Keratinocyte (primary cell): ENCODE measurements around the gene TIAM1. TPM values are rescaled to one million over a fixed set of nuclear protein-coding genes. Genes with fewer than 3 reads are reported as not detected.

Experiments used
- DNase-seq: peaks from one replicate; pipeline ENCODE4 v3.0.0-alpha.2; 2011; ENCODE audit warnings: low read depth, missing footprints, low spot score
- FAIRE-seq: peaks from 2 replicates; lab custom pipeline; 2011; peaks lifted over from hg19 to GRCh38; lab: Jason Lieb, UNC
- H2AFZ ChIP-seq: 2 replicates; pipeline ENCODE4 v1.6.0; 2012; ENCODE audit warnings: low read length, control low read depth, inconsistent platforms; ENCODE audit not compliant: control insufficient read depth
- H3K27ac ChIP-seq: 2 replicates; pipeline ENCODE4 v1.5.1; 2011; ENCODE audit warnings: low read length; ENCODE audit not compliant: control insufficient read depth, insufficient read depth
- H3K27me3 ChIP-seq: 3 replicates; pipeline ENCODE4 v1.6.0; 2011; ENCODE audit warnings: low read length; ENCODE audit not compliant: control insufficient read depth, insufficient read depth; ENCODE audit errors: extremely low read depth
- H3K36me3 ChIP-seq, 2 experiments: 2 replicates in 1 of 2; 3 replicates in 1 of 2; pipeline ENCODE4 v1.5.1; 2011; ENCODE audit warnings: low read length in 2 of 2, mild to moderate bottlenecking in 1 of 2; ENCODE audit not compliant: control insufficient read depth in 2 of 2, insufficient read depth in 2 of 2; ENCODE audit errors: extremely low read depth in 1 of 2
- H3K4me1 ChIP-seq: 3 replicates; pipeline ENCODE4 v1.5.1; 2011; ENCODE audit warnings: low read length; ENCODE audit not compliant: control insufficient read depth, insufficient read depth; ENCODE audit errors: extremely low read depth
- H3K4me2 ChIP-seq: 3 replicates; pipeline ENCODE4 v1.6.0; 2011; ENCODE audit warnings: low read depth, low read length; ENCODE audit not compliant: control insufficient read depth, insufficient read depth; ENCODE audit errors: extremely low read depth
- H3K4me3 ChIP-seq, 3 experiments: fragments of 200-600 bp in 1 of 3; sonication (generic) in 1 of 3; 2 replicates in 2 of 3; 3 replicates in 1 of 3; pipeline ENCODE4 v1.5.1; 2011 to 2016; ENCODE audit warnings: low read length in 3 of 3, mild to moderate bottlenecking in 3 of 3, control low read depth in 2 of 3, inconsistent platforms in 1 of 3, low read depth in 1 of 3, mixed read lengths in 1 of 3, mixed run types in 1 of 3, moderate library complexity in 1 of 3; ENCODE audit not compliant: control insufficient read depth in 2 of 3, insufficient read depth in 2 of 3; ENCODE audit errors: extremely low read depth in 1 of 3
- H3K79me2 ChIP-seq: 2 replicates; pipeline ENCODE4 v1.6.0; 2012; ENCODE audit warnings: low read length; ENCODE audit not compliant: control insufficient read depth, insufficient read depth
- H3K9ac ChIP-seq: 3 replicates; pipeline ENCODE4 v1.6.0; 2011; ENCODE audit warnings: low read length; ENCODE audit not compliant: control insufficient read depth, insufficient read depth; ENCODE audit errors: extremely low read depth
- H3K9me1 ChIP-seq: 3 replicates; pipeline ENCODE4 v1.6.0; 2011; ENCODE audit warnings: low read length; ENCODE audit not compliant: control insufficient read depth, insufficient read depth; ENCODE audit errors: extremely low read depth
- H3K9me3 ChIP-seq: 2 replicates; pipeline ENCODE4 v1.5.1; 2012; ENCODE audit warnings: low read depth, low read length; ENCODE audit not compliant: control insufficient read depth
- H4K20me1 ChIP-seq: 3 replicates; pipeline ENCODE4 v1.6.0; 2011; ENCODE audit warnings: low read length; ENCODE audit not compliant: control insufficient read depth, insufficient read depth; ENCODE audit errors: extremely low read depth
- EZH2 ChIP-seq: IDR thresholded peaks from one replicate; pipeline ENCODE4 v1.6.1; 2012; ENCODE audit warnings: inconsistent platforms, mild to moderate bottlenecking, low read length, moderate library complexity
- dilution Hi-C: fragments of 300-500 bp; cut with MboI; formaldehyde crosslinking; loops from one replicate; pipeline ENCODE4 v1.7.0; 2020; ENCODE audit warnings: low sequenced_read_pairs; ENCODE audit not compliant: extremely low pct_ligation_motif_present
- polyA plus RNA-seq, 5 experiments: library from polyadenylated mRNA; depleted of rRNA in 3 of 5; stranded (reverse) in 3 of 5; stranded (forward) in 1 of 5; unstranded in 1 of 5; fragments of >200 nt; gene quantifications; 1 replicate in 1 of 5; 2 replicates in 3 of 5; 3 replicates in 1 of 5; pipeline versions ENCODE4 v1.2.1 to v1.2.3, GENCODE V29; 2011 to 2012; ENCODE audit warnings: missing spikeins in 2 of 5, low read depth in 1 of 5, low replicate concordance in 1 of 5
- TF ChIP-seq, protein P1 (sequence below), 3 experiments: IDR thresholded peaks in 1 of 3; conservative IDR thresholded peaks in 1 of 3; optimal IDR thresholded peaks in 1 of 3; 2 replicates in 2 of 3; 3 replicates in 1 of 3; pipeline versions ENCODE3 to v1.5.1; 2011; ENCODE audit warnings: low read length in 3 of 3, mild to moderate bottlenecking in 3 of 3, moderate library complexity in 2 of 3, control low read depth in 1 of 3, inconsistent platforms in 1 of 3; ENCODE audit not compliant: insufficient read depth in 2 of 3; ENCODE audit errors: extremely low read depth in 1 of 3

TIAM1 gene
- polyA plus RNA-seq, 1 donor (not counting 4 experiments of a cell fraction or from before 2014, with no cell fraction given): 8.3 TPM

DNA sequence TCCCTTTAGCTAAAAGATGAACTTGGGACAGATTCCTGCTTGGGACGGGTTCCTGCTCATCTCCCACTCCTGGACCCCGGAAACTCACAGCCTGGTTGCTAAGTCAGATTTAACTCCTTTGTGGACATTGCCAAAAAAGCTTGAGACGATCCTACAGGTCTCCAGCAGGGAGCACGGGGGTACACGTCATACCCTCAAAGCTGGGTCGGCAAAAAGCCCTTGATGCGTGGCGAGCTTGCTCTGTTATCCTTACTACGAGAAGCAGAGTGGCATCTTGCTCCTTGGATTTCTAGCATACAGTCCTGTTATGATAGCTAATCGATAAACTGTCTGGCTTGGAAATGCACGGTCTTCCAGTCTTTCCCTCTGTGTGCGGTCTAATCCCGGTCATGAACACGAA is 244.9 kb downstream of the TIAM1 start:
- H3K4me1 ChIP-seq: no peaks in the 10 kb centered on the region
- no peak overlapping the region for H3K27ac ChIP-seq
- no peak overlapping the region for H3K9ac ChIP-seq
- H3K4me3 ChIP-seq: no peak overlapping the region
- no peaks in the 10 kb centered on the region for H3K79me2 ChIP-seq
- TF ChIP-seq EZH2: no peak
- peaks cover 3% of the 10 kb centered on the region for H4K20me1 ChIP-seq
- DNase-seq (no peak), FAIRE-seq (no peak)
- H2AFZ ChIP-seq: no peak overlapping the region
- H3K9me1 ChIP-seq: no peaks in the 10 kb centered on the region
- no peak overlapping the region for H3K4me2 ChIP-seq
- H3K36me3 ChIP-seq: no peaks in the 10 kb centered on the region
- no peaks in the 10 kb centered on the region for H3K9me3 ChIP-seq
- peaks cover 5% of the 10 kb centered on the region for H3K27me3 ChIP-seq
- dilution Hi-C loops: no loop called here

DNA sequence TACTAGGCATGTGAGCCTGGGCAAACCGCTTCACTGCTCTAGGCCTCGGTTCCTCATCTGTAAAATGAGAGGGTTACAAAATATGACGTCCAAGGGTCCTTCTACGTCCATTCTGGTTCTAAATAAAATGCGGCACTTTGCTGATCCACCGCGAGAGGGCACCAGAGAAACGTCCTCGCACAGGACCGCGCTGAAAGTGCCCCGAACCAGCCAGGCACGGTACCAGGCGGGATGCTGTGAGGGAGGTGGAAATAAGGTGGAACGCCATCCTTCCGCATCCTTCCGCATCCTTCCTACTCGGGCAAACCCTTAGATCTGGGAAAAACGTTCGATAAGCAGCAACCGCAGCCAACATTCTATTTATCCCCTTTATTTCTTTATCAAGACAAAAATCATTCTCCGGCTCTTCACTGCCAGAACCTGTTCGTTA is 245.5 kb downstream of the TIAM1 start:
- Histone ChIP-seq H3K4me1 (no peaks in the 10 kb centered on the region), H3K9me3 (no peaks in the 10 kb centered on the region), H3K4me3 (no peak overlapping the region), H3K36me3 (no peaks in the 10 kb centered on the region), H3K27ac (no peak overlapping the region), H4K20me1 (peaks cover 3% of the 10 kb centered on the region), H3K79me2 (no peaks in the 10 kb centered on the region), H3K27me3 (peaks cover 5% of the 10 kb centered on the region), H3K4me2 (peak overlapping the region; percentile 6), H3K9ac (no peak overlapping the region), H2AFZ (no peak overlapping the region), H3K9me1 (no peaks in the 10 kb centered on the region)
- DNase-seq (no peak), FAIRE-seq (peak; percentile 23)
- dilution Hi-C loops: no loop called here
- TF ChIP-seq EZH2: no peak
- TF ChIP-seq, protein P1, sequence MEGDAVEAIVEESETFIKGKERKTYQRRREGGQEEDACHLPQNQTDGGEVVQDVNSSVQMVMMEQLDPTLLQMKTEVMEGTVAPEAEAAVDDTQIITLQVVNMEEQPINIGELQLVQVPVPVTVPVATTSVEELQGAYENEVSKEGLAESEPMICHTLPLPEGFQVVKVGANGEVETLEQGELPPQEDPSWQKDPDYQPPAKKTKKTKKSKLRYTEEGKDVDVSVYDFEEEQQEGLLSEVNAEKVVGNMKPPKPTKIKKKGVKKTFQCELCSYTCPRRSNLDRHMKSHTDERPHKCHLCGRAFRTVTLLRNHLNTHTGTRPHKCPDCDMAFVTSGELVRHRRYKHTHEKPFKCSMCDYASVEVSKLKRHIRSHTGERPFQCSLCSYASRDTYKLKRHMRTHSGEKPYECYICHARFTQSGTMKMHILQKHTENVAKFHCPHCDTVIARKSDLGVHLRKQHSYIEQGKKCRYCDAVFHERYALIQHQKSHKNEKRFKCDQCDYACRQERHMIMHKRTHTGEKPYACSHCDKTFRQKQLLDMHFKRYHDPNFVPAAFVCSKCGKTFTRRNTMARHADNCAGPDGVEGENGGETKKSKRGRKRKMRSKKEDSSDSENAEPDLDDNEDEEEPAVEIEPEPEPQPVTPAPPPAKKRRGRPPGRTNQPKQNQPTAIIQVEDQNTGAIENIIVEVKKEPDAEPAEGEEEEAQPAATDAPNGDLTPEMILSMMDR (optimal IDR thresholded peaks at IDR 0.05 in 1 of 3, IDR thresholded peaks at IDR 0.05 in 1 of 3, conservative IDR thresholded peaks at IDR 0.05 in 1 of 3; ENCODE audit: extremely low read depth in 1 of 3, insufficient read depth in 2 of 3, low read length in 3 of 3): peak; percentile 83 to 96 (median 93)
